DOHH2 (cell line): ENCODE data around the gene CDH10.

Experiments used
- EZH2phosphoT487 ChIP-seq: fragments of 200-600 bp; sonication (generic); IDR thresholded peaks from 2 replicates; pipeline ENCODE4 v1.6.1; 2017; ENCODE audit warnings: borderline replicate concordance, mild to moderate bottlenecking, antibody characterized with exemption, low read length, moderate library complexity, mixed read lengths
- TF ChIP-seq, protein P1 (sequence below): fragments of 200-600 bp; sonication (generic); IDR thresholded peaks from one replicate; pipeline ENCODE4 v1.5.1; 2014; ENCODE audit warnings: antibody characterized with exemption, mild to moderate bottlenecking, low read depth, low read length; ENCODE audit not compliant: poor library complexity, severe bottlenecking

DNA sequence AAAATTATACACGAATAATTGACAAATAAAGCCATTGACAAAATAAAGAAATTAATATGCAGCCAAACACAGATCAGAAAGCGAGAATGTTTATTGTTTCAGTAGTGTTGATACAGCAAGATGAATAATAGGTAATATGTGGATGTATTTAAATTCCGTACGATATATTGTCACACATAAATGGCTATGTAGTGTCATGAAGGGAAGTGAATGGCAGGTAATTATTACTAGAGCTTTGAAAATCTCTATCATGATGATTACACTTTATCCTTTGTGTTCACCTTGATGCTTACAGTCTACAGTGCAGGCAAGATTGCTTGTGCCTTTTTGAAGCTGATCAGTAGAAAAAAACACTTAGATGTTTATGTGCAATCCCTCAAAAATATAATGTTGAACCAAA, 23.3 kb upstream of the CDH10 start:
- TF ChIP-seq, protein P1, sequence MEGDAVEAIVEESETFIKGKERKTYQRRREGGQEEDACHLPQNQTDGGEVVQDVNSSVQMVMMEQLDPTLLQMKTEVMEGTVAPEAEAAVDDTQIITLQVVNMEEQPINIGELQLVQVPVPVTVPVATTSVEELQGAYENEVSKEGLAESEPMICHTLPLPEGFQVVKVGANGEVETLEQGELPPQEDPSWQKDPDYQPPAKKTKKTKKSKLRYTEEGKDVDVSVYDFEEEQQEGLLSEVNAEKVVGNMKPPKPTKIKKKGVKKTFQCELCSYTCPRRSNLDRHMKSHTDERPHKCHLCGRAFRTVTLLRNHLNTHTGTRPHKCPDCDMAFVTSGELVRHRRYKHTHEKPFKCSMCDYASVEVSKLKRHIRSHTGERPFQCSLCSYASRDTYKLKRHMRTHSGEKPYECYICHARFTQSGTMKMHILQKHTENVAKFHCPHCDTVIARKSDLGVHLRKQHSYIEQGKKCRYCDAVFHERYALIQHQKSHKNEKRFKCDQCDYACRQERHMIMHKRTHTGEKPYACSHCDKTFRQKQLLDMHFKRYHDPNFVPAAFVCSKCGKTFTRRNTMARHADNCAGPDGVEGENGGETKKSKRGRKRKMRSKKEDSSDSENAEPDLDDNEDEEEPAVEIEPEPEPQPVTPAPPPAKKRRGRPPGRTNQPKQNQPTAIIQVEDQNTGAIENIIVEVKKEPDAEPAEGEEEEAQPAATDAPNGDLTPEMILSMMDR: no peak
- TF ChIP-seq EZH2phosphoT487: no peak
